BE2C (cell line): ENCODE measurements around the gene SLC26A5.
"Not testable (repeated sequence)": the region's sequence is repeated elsewhere in the genome, so short reads cannot be mapped to it uniquely, and the experiment has no call there.

Experiments
- DNase-seq: peaks from one replicate; pipeline ENCODE4 v3.0.0-alpha.2; 2020
- H3K27me3 ChIP-seq: fragments of 250-450 bp; sonication (Bioruptor Pico); 2 replicates; pipeline ENCODE4 v1.5.1; 2020; ENCODE audit warnings: mild to moderate bottlenecking
- H3K36me3 ChIP-seq: fragments of 250-450 bp; sonication (Bioruptor Pico); 2 replicates; pipeline ENCODE4 v1.5.1; 2020; ENCODE audit warnings: mild to moderate bottlenecking
- H3K4me1 ChIP-seq: fragments of 250-450 bp; sonication (Bioruptor Pico); 2 replicates; pipeline ENCODE4 v1.5.1; 2020
- H3K4me3 ChIP-seq: 2 replicates; pipeline ENCODE4 v1.5.1; 2011; ENCODE audit warnings: low read depth, low read length
- H3K9me3 ChIP-seq: fragments of 250-450 bp; sonication (Bioruptor Pico); 2 replicates; pipeline ENCODE4 v1.5.1; 2020
- CTCF ChIP-seq: IDR thresholded peaks from 2 replicates; pipeline ENCODE4 v1.5.1; 2012; ENCODE audit warnings: mild to moderate bottlenecking, low read depth, low read length

Gene SLC26A5

DNA sequence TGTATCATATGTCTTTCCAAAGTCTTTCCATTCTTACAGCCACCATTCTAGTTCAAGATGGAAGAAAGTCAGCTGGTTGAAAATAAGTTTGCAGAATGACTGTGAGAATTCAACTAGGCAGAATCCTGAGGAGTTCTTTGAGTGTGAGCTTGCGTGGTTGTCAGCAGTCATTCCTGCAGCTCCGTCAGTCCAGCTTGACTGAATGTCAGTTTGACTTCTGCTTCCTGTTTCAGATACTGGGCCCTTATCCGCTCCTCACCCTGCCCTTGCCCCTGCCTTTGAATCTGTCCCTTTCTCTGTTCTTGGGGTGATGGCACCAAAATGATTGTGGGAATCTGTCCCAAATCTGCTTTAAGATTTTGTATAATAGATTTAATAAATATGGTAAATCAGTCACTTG lies 27.8 kb downstream of the SLC26A5 start:
- Histone ChIP-seq H3K36me3 (no peaks in the 10 kb centered on the region), H3K27me3 (no peaks in the 10 kb centered on the region), H3K9me3 (no peaks in the 10 kb centered on the region), H3K4me1 (no peaks in the 10 kb centered on the region), H3K4me3 (no peak overlapping the region)
- DNase-seq, result no peak
- TF ChIP-seq CTCF, result no peak

DNA sequence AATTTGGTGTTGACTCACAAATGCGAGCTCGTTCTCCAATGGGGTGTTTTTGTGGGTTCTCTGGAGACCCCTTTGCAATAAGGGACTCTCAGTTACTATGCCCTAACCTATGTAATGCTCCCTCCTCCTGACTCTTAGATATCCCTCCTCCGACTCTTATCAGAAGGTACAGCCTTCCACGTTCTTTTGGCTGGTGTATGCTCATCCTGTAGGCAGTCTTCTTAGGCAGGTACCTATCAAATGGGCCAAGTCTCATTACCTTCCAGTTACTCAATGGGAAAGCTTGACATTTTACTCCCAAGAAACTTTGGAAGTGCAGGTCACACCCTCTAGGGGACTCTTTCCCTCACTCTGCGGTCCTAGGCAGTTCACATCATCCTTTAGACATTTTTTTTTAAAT lies 32.6 kb downstream of the SLC26A5 start:
- Histone ChIP-seq H3K4me1 (no peaks in the 10 kb centered on the region), H3K36me3 (no peaks in the 10 kb centered on the region), H3K4me3 (no peak overlapping the region), H3K9me3 (no peaks in the 10 kb centered on the region), H3K27me3 (no peaks in the 10 kb centered on the region)
- DNase-seq, result no peak
- TF ChIP-seq CTCF, result no peak

DNA sequence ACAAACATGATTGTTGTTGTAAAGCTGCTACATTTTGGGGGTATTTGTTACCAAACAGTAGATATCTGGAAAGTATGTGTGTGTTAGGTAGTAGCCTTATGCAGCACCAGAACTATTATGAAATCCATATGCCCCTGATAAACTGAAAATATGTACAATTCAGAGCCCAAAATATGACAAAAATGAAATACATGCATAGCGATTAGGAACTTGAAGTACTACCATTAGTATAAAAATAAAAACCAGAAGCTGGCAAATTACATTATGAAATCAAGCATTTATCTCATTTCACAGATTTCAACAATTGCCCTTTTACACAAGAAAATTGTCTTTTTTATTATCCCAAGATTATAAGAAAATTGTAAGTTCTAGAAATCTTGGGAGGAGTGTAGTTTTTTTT lies 33.9 kb downstream of the SLC26A5 start:
- DNase-seq, result no peak
- H3K4me1 ChIP-seq, result no peaks in the 10 kb centered on the region
- no peak for TF ChIP-seq CTCF
- no peaks in the 10 kb centered on the region for H3K36me3 ChIP-seq
- H3K9me3 ChIP-seq, result no peaks in the 10 kb centered on the region
- no peaks in the 10 kb centered on the region for H3K27me3 ChIP-seq
- no peak overlapping the region for H3K4me3 ChIP-seq

DNA sequence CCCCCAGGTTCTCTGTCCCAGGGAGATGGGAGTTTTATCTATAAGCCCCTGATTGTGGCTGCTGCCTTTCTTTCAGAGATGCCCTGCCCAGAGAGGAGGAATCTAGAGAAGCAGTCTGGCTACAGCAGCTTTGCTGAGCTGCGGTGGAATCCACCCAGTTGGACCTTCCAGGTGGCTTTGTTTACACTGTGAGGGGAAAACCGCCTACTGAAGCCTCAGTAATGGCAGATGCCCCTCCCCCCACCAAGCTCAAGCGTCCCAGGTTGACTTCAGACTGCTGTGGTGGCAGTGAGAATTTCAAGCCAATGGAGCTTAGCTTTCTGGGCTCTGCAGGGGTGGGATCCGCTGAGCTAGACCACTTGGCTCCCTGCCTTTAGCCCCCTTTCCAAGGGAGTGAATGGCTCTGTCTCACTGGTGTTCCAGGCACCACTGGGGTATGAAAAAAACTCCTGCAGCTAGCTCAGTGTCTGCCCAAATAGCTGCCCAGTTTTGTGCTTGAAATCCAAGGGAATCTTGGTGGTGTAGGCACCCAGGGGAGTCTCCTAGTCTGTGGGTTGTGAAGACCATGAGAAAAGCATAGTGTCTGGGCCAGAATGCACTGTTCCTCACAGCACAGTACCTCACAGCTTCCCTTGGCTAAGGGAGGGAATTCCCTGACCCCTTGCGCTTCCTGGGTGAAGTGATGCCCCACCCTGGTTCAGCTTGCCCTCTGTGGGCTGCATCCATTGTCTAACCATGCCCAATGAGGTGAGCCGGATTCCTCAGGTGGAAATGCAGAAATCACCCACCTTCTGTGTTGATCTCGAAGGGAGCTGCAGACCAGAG lies 40.0 kb downstream of the SLC26A5 start:
- not testable (repeated sequence) for DNase-seq, H3K9me3 ChIP-seq, H3K36me3 ChIP-seq, H3K4me1 ChIP-seq, H3K4me3 ChIP-seq
- peaks cover 17% of the 10 kb centered on the region for H3K27me3 ChIP-seq

- not testable (repeated sequence) for H3K9me3 ChIP-seq, H3K4me1 ChIP-seq, H3K36me3 ChIP-seq, H3K27me3 ChIP-seq, H3K4me3 ChIP-seq, DNase-seq
These were observed 46.3 kb downstream of the SLC26A5 start for GRCh38 chr7:103399687-103400086.

- Histone ChIP-seq H3K27me3 (peaks cover under 1% of the 10 kb centered on the region; the same call in 1 of the 2 replicates), H3K9me3 (no peaks in the 10 kb centered on the region; the same call in 1 of the 2 replicates), H3K4me1 (no peaks in the 10 kb centered on the region), H3K4me3 (no peak overlapping the region), H3K36me3 (no peaks in the 10 kb centered on the region)
- DNase-seq, result no peak
- TF ChIP-seq CTCF, result no peak
These were observed 47.4 kb downstream of the SLC26A5 start for GRCh38 chr7:103398483-103399127.

DNA sequence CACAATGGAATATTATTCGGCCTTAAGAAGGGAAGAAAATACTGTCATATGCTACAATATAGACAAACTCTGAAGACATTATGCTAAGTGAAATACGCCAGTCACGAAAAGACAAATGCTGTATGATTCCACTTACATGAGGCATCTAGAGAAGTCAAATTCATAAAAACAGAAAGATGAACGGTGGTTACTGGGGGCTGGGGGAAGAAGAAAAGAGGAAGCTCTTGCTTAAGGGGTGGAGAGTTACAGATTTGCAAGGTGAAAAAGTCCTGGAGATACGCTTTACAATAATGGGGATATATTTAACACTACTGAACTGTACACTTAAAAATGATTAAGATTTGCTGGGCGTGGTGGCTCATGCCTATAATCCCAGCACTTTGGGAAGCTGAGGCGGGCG lies 49.5 kb downstream of the SLC26A5 start:
- Histone ChIP-seq H3K4me3 (no peak overlapping the region), H3K36me3 (no peaks in the 10 kb centered on the region), H3K9me3 (no peaks in the 10 kb centered on the region; the same call in 1 of the 2 replicates), H3K27me3 (no peaks in the 10 kb centered on the region), H3K4me1 (no peaks in the 10 kb centered on the region)
- TF ChIP-seq CTCF, result no peak
- no peak for DNase-seq
